GM19023 (cell line): Measurements from ENCODE around the gene CATSPERE.
A peak's percentile ranks its signal among the peaks of the same experiment; 100 is the strongest.

Experiments
- ATAC-seq: cut with Tn5 transposase; IDR thresholded peaks from one replicate; pipeline ENCODE4 v1.9.1; 2021; ENCODE audit warnings: mild to moderate bottlenecking, moderate library complexity; ENCODE audit not compliant: unreplicated experiment

The CATSPERE gene

GRCh38 chr1:244615301-244615700 is 154.2 kb downstream of the CATSPERE start:
- no peak for ATAC-seq

GRCh38 chr1:244626709-244627108 is 165.6 kb downstream of the CATSPERE start:
- no peak for ATAC-seq

GRCh38 chr1:244628789-244629188 is 167.7 kb downstream of the CATSPERE start:
- no peak for ATAC-seq

GRCh38 chr1:244633140-244633539 is 172.1 kb downstream of the CATSPERE start:
- no peak for ATAC-seq

- ATAC-seq: no peak
Measured at GRCh38 chr1:244634546-244634945, 173.5 kb downstream of the CATSPERE start.

GRCh38 chr1:244636488-244637259 is 175.6 kb downstream of the CATSPERE start:
- no peak for ATAC-seq

GRCh38 chr1:244639561-244639960 is 178.5 kb downstream of the CATSPERE start:
- no peak for ATAC-seq

- ATAC-seq: no peak
Measured at GRCh38 chr1:244640917-244641316, 179.8 kb downstream of the CATSPERE start.

- ATAC-seq: no peak
Measured at GRCh38 chr1:244642526-244642925, 181.5 kb downstream of the CATSPERE start.

GRCh38 chr1:244642988-244643387 is 181.9 kb downstream of the CATSPERE start:
- ATAC-seq: no peak

- no peak for ATAC-seq
Measured at GRCh38 chr1:244645414-244645813, 184.3 kb downstream of the CATSPERE start.

GRCh38 chr1:244645890-244646289 is 184.8 kb downstream of the CATSPERE start:
- ATAC-seq: no peak

GRCh38 chr1:244647819-244648218 is 186.7 kb downstream of the CATSPERE start:
- no peak for ATAC-seq

- ATAC-seq: no peak
Measured at GRCh38 chr1:244651956-244652622, 191.0 kb downstream of the CATSPERE start.

- peak; percentile 94 for ATAC-seq
Measured at GRCh38 chr1:244652623-244653438, 191.8 kb downstream of the CATSPERE start, which contains the start of gene DESI2. Gene DESI2 (plus strand): TSS chr1:244653126. CDS start chr1:244653314, 188 bp downstream.

- ATAC-seq: no peak
Measured at GRCh38 chr1:244653439-244654107, 192.5 kb downstream of the CATSPERE start.

- no peak for ATAC-seq
Measured at GRCh38 chr1:244654108-244655038, 193.3 kb downstream of the CATSPERE start.

GRCh38 chr1:244655186-244655585 is 194.1 kb downstream of the CATSPERE start:
- ATAC-seq: no peak

- ATAC-seq: no peak
Measured at GRCh38 chr1:244657421-244657820, 196.3 kb downstream of the CATSPERE start.

- no peak for ATAC-seq
Measured at GRCh38 chr1:244659694-244660093, 198.6 kb downstream of the CATSPERE start.
